HepG2 (cell line): ENCODE data around the gene ZMYND8. TPM values are rescaled to one million over a fixed set of nuclear protein-coding genes. Genes with fewer than 3 reads are reported as not detected.
A peak's percentile ranks its signal among the peaks of the same experiment; 100 is the strongest.

Experiments used
- BORCS8-MEF2B ChIP-seq: sonication (generic); formaldehyde crosslinking; IDR thresholded peaks from 2 replicates; pipeline ENCODE4 v1.8.0; 2022; ENCODE audit warnings: mild to moderate bottlenecking, missing genetic modification reagents
- CBX5 ChIP-seq: sonication (generic); formaldehyde crosslinking; IDR thresholded peaks from 2 replicates; pipeline ENCODE4 v1.4.0; 2020; ENCODE audit warnings: missing genetic modification reagents, borderline replicate concordance
- CSRNP1 ChIP-seq: sonication (generic); formaldehyde crosslinking; IDR thresholded peaks from 2 replicates; pipeline ENCODE4 v1.8.1; 2023; ENCODE audit warnings: mild to moderate bottlenecking, missing genetic modification reagents
- DRAP1 ChIP-seq: IDR thresholded peaks from 2 replicates; pipeline ENCODE4 v1.6.1; 2016; ENCODE audit warnings: missing genetic modification reagents, missing compliant biosample characterization
- ELF4 ChIP-seq: sonication (generic); formaldehyde crosslinking; IDR thresholded peaks from 2 replicates; pipeline ENCODE4 v1.5.0; 2020; ENCODE audit warnings: missing genetic modification reagents, mild to moderate bottlenecking, moderate library complexity, borderline replicate concordance
- FOXM1 ChIP-seq: sonication (generic); formaldehyde crosslinking; IDR thresholded peaks from 2 replicates; pipeline ENCODE4 v1.5.0; 2020; ENCODE audit warnings: missing genetic modification reagents
- HIC2 ChIP-seq: sonication (generic); formaldehyde crosslinking; IDR thresholded peaks from 2 replicates; pipeline ENCODE4 v1.9.0; 2022; ENCODE audit warnings: low read depth, missing genetic modification reagents
- HOXA7 ChIP-seq: sonication (generic); formaldehyde crosslinking; IDR thresholded peaks from 2 replicates; pipeline ENCODE4 v1.8.1; 2022; ENCODE audit warnings: mild to moderate bottlenecking, missing genetic modification reagents, moderate library complexity
- IKZF5 ChIP-seq: IDR thresholded peaks from 2 replicates; pipeline ENCODE4 v1.6.1; 2018; ENCODE audit warnings: missing genetic modification reagents, mild to moderate bottlenecking, missing compliant biosample characterization
- ISX ChIP-seq: sonication (generic); formaldehyde crosslinking; conservative IDR thresholded peaks from 2 replicates; pipeline ENCODE4 v1.5.0; 2020; ENCODE audit warnings: missing genetic modification reagents
- KLF15 ChIP-seq: sonication (generic); formaldehyde crosslinking; IDR thresholded peaks from 2 replicates; pipeline ENCODE4 v1.8.1; 2023; ENCODE audit warnings: borderline replicate concordance, mild to moderate bottlenecking, inconsistent platforms, missing genetic modification reagents, mixed read lengths
- NCOR1 ChIP-seq: fragments of 200-600 bp; sonication (generic); IDR thresholded peaks from 2 replicates; pipeline ENCODE4 v1.7.0; 2017; ENCODE audit warnings: antibody characterized with exemption, low read length, borderline replicate concordance
- NR2C2 ChIP-seq: sonication (generic); formaldehyde crosslinking; IDR thresholded peaks from 2 replicates; pipeline ENCODE4 v1.4.0; 2020; ENCODE audit warnings: missing genetic modification reagents, mild to moderate bottlenecking, moderate library complexity, borderline replicate concordance
- PLRG1 ChIP-seq: fragments of 450-650 bp; conservative IDR thresholded peaks from 2 replicates; pipeline ENCODE4 v1.6.1; 2016
- SMARCC2 ChIP-seq: fragments of 450-650 bp; IDR thresholded peaks from 2 replicates; pipeline ENCODE4 v1.6.1; 2017; ENCODE audit warnings: antibody characterized with exemption, mild to moderate bottlenecking
- ZBTB2 ChIP-seq: sonication (generic); formaldehyde crosslinking; IDR thresholded peaks from 2 replicates; pipeline ENCODE4 v1.8.0; 2022; ENCODE audit warnings: low read depth, missing genetic modification reagents
- ZNF260 ChIP-seq: sonication (generic); formaldehyde crosslinking; IDR thresholded peaks from 2 replicates; pipeline ENCODE4 v1.4.0; 2020; ENCODE audit warnings: missing genetic modification reagents, low read depth, mild to moderate bottlenecking, borderline replicate concordance
- ZNF570 ChIP-seq: sonication (generic); formaldehyde crosslinking; IDR thresholded peaks from 2 replicates; pipeline ENCODE4 v1.4.0; 2020; ENCODE audit warnings: mild to moderate bottlenecking, missing genetic modification reagents, borderline replicate concordance
- polyA plus RNA-seq, 8 experiments: library from polyadenylated mRNA; depleted of rRNA in 3 of 8; stranded (reverse) in 7 of 8; unstranded in 1 of 8; fragments of >200 nt; fragmentation: Illumina TruSeq in 4 of 8; extraction: Trizol in 4 of 8; gene quantifications; 2 replicates each; pipeline versions ENCODE4 v1.2.1 to v1.2.3, GENCODE V29; 2011 to 2016; ENCODE audit warnings: low read depth in 4 of 8, missing spikeins in 1 of 8, mixed read lengths in 1 of 8; ENCODE audit not compliant: insufficient read depth in 1 of 8
- total RNA-seq, 5 experiments: library from RNA; depleted of rRNA; stranded (reverse); fragments of >200 nt; fragmentation: Illumina TruSeq; extraction: Trizol; gene quantifications; 2 replicates each; pipeline ENCODE4 v1.2.3, GENCODE V29; 2016; ENCODE audit warnings: low read depth in 1 of 5

ZMYND8 gene
- total and polyA plus RNA-seq, 2 of the 13 experiments (the other 11 are each of a cell fraction or from before 2014, with no cell fraction given), result 53.9 to 84.7 TPM

DNA sequence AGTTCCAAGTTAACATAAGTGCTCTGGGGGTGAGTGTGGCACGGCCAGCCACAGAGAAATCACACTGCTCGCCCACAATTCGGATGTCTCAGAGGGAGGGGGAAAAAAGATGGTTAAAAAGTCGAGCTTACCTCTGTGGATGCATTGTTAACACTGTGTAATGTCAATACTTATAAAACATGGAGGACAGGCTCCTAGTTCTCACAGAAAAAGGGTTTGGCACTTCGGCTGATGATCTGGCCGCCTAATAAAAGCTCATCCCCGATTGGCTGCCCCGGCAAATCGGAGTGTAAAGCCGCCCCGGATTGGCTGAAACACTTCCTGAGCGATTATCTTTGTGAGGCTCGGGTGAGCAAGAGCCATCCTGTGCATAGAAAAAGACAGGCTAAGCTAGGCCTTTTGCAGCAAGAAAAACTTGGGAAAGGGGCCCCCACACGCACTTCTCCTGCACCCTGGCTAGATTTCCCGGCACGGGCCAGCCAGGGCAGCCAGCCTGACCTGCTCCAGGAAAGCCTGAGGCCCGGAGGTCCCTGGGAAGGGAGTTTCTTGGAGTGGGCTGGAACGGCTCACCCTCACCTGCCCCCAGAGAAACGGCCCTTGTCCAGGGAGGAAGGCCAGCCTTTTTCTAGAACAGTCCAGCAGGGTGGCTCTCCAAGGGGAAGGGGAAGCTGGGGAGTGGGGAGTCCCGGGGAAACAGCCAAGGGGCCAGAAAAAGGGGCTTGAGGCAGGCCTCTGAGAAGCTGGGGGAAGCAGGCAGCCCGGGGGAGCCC lies at the start of gene ZMYND8 (continued):
- TF ChIP-seq CSRNP1 (CRISPR knock-in tag) (no peak), BORCS8-MEF2B (CRISPR knock-in tag) (peak; percentile 54), HIC2 (CRISPR knock-in tag) (no peak), PLRG1 (no peak), ZNF260 (no peak), HOXA7 (no peak), NCOR1 (peak; percentile 8; the same call in 1 of the 2 replicates), ZNF570 (no peak), CBX5 (CRISPR knock-in tag) (no peak), FOXM1 (no peak), ZBTB2 (no peak), SMARCC2 (no peak; the same call in 1 of the 2 replicates), ISX (CRISPR knock-in tag) (no peak), KLF15 (CRISPR knock-in tag) (no peak), NR2C2 (CRISPR knock-in tag) (no peak), IKZF5 (no peak), DRAP1 (CRISPR knock-in tag) (peak; percentile 97), ELF4 (CRISPR knock-in tag) (no peak; the same call in 1 of the 2 replicates)
